ENCODE data around the gene HS3ST3A1.
"Not testable (repeated sequence)": the region's sequence is repeated elsewhere in the genome, so short reads cannot be mapped to it uniquely, and the experiment has no call there.

The HS3ST3A1 gene

DNA sequence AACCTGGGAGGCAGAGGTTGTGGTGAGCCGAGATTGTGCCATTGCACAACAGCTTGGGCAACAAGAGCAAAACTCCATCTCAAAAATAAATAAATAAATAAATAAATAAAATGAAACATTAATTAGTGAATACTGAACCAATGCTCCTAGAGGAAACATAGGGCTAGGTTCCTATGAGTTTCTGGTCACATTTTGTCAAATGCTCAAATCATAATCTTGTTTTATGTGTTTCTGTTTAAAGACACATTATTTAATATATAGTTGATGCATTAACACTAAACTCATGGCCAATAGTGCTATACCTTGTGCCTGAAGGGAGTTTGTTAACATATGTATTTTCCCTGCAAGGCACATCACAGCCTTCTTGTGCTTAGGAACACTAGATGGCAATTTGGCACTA, 66.8 kb downstream of the HS3ST3A1 start:
- no peak for ATAC-seq

DNA sequence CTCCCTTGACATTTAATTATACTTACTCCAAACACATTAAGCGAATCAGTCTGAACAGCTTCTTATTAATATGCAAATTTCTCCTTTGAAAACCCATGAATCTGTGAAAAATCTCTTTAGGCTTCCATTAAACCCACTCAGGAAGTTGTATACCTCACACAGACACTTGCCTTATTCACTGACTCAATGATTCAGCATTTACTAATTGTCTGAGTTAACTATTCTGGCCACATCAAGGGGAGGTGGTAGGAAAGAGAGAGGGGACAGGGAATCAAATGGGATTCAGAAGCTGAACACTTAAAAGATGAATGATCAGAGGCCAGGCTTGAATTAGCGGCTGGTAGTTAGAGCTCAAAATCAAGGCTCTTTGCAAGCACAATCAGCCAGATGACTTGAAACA, 70.0 kb downstream of the HS3ST3A1 start:
- no peak for ATAC-seq

DNA sequence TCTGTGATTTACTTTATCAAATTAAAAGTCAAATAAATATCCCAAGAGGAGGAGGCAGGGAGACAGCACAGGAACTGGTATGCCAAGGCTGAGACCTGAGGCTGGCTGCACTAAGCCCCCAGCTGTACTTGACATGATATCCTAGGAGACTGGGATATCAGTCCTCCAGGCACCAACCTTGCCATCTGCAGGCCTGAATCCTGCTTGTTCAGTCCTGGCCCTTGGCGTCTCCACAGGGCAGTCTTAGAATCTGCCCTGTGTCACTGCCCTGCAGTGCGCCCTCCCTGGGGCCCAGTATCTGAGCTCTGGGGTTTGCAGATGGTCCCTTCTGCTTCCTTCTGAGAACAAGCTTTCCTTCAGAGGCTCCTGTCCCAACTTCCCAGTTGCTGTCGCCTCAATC, 75.9 kb downstream of the HS3ST3A1 start:
- no peak for ATAC-seq

DNA sequence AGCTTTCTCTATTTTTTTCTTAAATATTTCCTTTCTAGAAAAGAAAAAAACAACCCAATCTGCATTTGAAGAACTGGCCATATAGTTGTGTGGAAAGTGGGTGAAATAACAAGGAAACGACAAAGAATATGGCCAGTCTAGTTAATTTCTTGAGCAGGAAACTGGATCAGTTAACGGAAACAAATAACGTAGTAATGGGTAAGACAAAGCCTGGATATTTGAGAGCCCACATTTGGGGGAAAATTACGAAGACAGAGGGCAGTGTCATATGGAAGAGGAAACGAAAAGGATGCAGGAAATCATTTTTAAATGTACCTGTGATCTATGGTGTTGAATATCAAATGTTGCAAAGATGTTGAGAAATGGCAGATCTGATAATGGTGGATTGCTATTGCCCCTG, 78.6 kb downstream of the HS3ST3A1 start:
- ATAC-seq, result no peak

DNA sequence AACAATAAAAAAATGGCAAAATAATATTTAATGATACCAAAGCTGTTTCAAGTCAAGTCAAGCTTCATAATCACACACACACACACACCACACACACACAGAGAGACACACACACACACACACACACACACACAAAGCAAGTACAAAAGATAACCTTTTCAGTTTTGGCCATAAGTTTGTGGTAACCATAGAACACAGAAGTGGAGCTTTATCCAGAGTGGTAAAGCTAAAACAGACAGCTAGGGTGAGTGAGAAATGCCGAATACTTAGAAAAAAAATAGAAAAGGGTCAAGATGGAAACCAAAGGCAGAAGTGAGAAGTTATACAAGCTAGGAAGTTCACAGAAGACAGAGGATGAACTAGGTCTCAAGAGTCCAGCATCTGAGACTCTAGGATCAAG, 79.0 kb downstream of the HS3ST3A1 start:
- no peak for ATAC-seq

DNA sequence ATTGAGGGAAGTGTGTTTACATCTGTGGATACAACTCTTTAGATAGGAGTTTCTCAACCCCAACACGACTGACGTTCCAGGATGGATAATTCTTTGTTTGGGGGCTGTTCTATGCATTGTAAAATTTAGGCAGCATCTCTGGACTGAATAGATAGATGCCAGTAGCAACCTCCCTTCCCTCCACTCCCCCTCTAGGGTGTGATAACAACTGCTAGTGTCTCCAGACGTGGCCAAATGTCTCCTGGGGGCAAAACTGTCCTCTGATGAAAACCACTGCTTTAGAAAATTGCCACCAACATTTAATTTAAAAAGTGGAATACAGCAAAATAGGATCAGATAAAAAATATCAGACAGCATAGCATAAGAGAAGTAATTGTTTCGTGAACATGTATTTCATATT, 79.9 kb downstream of the HS3ST3A1 start:
- ATAC-seq, result no peak

DNA sequence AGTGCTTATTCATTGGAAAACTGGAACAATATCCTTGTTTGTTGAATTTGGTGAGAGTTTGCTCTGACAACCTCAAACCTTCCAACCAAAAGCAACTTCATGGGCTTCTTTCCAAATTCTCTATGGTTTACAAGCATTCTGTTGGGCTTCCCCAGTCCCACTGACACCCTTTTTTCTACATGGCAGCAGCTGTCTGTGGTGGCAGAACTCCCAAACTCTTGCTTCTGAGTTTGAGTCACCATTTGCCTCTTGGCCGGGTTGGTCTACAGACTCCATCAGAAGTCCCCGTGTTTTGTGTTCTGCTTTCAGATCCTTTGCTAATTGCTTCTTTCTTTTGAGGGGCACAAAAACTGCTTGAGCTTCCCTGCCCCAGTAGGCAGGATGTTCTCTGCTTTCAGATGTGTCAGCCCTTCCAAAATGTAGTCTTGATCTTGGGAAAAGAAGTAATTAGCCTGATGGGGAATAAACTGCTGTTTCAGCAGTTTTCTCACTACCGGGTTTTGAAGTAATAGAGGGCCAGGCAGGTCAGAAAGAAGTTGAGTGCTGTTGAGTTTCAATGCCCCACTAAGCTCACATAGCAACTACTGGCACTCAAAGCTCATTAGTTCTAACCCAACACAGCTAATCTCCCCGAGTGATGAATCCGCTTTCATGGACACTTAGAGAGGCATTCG, 80.7 kb downstream of the HS3ST3A1 start:
- no peak for ATAC-seq

DNA sequence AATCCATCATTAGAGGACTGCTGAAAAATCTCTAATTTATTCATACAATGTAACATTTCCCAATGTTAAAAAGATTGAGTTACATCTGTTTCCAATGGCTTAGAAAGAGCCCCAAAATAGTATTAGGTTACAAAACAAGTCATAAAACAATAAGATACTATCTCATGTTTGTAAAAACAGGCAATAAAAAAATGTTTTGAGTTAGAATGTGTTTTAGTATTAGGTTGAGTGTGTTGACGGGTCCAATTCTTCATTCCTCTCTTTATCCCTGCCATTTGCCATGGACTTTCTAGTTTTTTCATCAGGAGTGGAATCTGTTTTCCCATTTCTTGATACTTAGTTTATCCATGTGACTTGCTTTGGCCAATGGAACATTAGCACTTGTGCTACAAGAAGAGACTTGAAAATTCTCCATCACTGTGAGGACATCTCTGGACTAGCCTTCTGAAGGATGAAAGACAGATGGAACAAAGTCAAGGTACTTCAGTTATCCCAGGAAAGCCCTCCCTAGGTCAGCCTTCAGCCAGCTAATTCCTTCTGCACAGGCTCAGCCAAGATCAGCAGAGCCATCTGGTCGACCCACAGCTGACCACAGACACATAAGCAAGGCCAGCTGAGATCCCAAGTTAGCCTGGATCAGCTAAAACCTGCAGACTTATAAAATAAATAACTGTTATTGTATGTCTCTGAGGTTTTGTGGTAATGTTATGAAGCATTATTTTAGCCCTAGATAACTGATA, 83.3 kb downstream of the HS3ST3A1 start:
- no peak for ATAC-seq

DNA sequence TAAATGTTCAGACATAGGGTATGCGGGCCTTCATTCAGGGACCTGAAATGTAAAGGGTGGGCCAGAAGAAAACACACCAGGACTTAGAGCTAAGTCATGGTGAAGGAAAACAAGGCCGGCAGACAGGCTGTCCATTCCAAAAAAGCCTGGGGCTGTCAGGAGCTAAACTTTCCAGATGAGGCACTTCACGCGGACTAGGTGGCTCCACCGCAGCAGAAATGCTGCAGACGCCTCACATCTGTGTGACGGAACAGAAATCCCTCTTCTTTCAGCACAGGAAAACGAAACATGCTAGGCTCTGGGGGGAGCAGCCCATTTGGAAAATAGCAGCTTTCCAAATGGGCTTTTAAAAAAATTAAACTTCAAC, 88.7 kb downstream of the HS3ST3A1 start:
- ATAC-seq, result no peak

DNA sequence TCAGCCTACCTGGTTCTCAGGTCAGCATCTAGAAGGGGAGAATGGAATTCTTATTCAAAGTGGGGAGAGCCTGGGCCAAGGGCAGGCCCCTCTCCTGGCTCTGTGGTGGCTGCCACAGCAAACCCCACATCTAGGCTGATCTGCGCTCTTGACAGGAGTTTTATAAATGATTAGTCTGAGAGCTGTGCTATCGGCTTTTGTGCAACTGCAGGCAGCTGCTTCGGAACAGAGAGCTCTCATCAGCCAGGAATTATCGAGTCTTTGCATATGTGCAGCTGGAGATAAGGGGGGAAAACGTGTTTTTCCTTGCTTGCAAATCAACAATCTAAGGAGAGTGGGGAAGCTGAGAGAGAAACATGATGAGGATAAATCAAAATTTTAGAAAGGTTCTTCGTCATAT, 91.7 kb downstream of the HS3ST3A1 start:
- ATAC-seq, result no peak

DNA sequence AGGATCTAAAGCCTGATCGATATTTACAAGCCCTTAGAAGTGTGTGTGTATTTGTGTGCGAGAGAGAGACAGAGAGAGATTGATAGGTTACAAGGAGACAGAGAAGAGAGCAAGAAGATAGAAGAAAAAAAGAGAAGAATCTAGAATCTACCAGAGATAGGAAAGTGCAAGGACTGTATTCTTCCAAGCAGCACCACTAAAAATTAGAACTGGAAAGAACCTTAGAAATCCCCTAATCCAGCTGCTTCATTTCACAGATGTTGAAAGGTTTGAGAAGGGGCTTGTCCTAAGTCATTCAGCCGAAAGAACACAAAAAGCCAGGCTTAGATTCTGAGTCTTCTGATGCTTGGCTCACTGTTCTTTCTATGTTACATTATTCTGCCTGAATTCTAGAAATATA, 92.2 kb downstream of the HS3ST3A1 start:
- ATAC-seq, result no peak

DNA sequence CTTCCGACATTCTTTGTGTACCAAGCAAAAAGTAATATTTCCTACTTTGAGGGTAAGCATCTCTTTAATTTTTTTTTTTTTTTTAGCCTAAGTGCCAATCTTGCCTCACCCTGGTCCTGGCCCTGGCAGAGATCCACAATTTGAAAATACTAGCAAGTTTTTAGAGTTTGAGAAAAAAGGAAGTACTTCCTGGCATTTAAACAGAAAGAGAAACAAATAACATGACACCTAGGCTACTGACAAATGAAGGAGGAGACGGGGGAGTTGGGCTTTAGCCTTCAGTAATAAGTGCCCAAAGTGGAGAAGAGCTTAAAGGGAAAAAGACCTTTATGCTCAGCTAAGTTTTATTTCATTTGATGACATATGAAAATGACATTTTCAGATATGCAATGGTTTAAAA, 92.8 kb downstream of the HS3ST3A1 start:
- no peak for ATAC-seq

DNA sequence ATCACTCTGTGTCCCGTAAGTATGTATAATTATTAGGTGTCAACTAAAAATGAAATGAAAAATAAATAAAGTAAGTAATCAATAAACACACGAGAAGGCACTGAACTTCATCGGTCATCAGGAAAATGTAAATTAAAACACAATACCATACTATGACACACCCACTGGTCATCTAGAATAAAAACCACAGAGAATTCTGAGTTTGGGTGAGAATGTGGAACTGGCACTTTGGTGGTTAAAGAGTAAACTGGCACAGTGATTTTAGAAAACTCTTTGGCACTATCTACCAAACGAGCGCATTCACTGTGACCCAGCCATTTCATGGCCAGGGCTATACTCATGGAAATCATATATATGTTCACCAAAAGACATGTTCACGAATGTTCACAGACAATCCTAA, 98.2 kb downstream of the HS3ST3A1 start:
- no peak for ATAC-seq

DNA sequence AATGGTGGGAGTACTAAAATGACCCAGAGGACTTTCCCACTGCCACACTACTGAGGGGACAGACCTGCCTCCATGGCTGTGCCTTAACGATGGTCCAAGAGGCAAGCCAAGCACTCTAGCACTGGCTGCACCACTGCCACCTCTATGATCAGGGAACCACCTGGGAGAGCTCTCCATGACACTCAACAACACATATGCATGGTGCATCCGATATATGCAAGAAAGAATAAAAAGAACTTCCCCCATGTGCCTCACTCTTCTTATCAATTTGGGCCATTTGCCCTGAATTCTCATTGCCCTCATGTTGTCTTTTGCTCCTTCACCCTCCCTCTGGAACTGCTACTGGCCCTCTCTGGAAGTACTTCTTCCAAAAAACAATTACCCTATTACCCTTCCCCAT, 99.5 kb downstream of the HS3ST3A1 start:
- no peak for ATAC-seq

DNA sequence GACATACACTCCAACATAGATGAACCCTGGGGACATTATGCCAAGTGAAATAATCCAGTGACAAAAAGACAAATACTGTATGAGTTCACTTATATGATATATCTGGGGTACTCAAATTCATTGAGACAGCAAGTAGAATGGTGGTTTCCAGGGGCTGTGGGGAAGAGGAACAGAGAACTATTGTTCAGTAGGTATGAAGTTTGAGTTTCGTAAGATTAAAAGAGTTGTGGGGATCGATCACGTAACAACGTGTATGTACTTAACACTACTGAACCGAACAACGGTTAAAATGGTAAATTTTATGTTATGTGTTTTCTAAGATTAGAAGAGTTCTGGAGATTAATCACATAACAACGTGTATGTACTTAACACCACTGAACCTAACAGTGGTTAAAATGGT, 100.8 kb downstream of the HS3ST3A1 start:
- ATAC-seq, result no peak

DNA sequence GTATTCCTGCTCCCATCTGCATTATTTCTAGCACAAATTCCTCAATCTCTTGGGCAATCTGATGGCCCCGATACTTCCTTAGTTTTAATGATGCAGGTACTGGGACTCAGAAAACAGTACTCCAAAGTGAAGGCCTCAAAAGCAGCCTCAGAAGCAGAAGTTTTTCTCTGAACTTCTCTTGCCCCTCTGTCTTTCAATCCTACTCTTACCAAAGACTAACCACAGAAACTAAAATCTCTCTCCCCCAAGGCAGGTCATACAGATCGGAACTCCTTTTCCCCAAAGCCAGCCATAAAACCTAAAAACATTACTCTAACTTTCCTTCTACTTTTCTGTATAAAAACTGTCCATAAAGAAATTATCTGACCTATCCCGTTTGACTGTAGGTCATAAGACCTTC, 103.5 kb downstream of the HS3ST3A1 start:
- no peak for ATAC-seq

DNA sequence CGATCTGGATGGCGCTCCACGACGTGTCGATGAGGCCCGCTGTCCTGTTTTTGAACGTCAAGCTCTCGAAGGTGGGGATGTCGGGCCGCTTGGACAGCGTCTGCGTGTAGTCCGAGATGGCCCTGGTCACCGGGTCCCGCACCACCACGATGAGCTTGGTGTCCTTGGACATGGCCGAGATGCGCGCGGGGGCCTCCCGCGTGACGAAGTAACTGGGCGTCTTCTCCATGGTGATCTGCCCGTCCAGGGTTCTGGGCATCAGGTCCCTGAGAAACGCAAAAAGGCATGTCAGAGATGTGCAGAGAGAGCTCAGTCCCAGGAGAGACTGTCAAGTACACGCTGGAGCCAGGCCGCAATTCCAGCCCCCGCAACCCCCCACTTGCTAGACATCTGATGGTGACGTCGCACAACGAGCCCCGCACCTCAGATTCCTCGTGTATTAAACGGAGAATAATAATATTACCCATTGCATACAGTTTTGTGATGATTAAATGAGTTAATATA, 105.1 kb downstream of the HS3ST3A1 start:
- ATAC-seq, result not testable (repeated sequence)

DNA sequence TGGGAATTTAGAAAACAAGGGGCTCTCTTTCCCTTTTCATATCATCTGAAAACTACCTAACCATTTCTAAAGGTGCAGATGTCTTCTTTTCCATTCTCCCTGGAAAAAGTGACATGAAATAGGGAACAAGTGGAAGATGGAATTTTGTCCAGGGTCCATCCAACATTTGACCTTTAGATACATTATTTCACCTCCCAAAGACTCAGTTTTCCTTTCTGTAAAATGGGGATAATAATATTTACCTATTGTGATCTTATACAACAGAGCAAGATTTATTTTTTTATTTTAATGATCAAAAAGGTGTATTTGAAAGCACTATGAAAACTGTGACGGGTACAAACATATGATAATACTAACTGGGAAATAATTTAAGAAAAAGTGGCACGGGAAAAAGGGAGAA, 106.3 kb downstream of the HS3ST3A1 start:
- ATAC-seq, result no peak

DNA sequence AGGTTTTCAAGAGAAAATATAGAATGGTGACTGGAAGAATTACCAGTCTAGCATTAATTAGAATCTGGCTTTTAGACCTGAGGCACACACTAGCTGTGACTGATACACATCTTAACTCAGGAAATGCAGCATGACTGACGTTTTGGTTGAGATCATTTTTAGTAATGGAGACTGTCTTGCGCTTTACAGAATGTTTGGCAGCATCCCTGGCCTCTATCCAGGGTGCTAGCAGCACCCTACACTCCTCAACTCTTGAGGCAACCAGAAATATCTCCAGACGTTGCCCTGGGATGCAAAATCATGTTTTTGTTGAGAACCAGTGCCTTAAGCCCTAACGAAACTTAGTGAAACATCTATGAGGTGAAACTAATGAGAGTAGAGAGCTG, 109.0 kb downstream of the HS3ST3A1 start:
- no peak for ATAC-seq

DNA sequence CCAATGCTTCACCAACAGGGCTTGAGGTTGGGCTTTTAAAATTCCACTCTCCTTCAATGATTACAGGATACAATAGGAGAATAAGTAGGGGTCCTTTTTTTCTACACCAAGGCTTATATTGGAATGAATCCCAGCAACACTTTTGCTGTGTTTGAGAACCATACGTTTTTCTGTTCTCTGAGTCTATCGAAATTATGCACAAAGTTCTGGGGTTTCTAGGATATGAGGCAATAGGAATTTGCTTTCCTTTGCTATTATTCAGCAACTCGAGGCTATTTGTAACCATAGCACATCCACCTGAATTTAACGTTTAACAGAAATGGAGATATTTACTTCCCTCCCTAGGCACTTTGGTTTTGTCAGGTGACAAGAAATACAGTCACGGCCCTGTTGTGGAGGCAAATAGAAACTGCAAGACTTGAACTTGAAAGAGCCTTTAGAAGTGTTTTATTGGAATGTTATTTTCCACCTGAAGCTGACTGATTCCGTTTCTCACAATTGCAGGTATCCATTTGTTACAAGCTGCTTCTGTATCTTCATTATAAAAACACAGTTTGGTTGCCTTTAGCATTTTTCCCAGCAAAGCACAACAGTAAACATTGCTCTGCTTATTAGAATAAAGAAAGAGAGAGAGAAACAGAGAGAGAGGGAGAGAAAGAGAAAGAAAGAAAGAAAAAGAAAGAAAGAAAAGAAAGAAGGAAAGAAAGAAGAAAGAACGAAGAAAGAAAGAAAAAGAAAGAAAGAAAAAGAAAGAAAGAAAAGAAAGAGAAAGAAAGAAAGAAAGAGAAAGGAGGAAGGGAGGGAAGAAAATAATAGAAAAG, 109.6 kb downstream of the HS3ST3A1 start:
- no peak for ATAC-seq

DNA sequence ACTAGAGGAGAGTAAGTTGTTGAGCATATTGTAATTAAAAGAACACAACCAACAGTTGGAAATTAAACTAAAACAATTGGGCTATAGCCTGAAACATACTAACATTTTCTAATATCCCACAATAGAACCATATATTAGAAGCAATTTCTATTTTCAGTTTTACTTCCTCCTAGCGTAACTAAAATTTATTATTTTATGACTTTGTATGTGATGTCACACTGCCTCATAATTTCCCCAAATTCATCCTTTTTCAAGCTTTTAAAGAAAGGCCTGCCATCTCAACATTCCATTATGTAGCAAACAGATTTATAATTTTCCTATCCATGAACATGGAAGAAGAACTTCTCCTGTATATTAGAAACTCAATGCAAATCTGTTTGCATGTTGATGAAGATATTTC, 110.2 kb downstream of the HS3ST3A1 start:
- no peak for ATAC-seq

DNA sequence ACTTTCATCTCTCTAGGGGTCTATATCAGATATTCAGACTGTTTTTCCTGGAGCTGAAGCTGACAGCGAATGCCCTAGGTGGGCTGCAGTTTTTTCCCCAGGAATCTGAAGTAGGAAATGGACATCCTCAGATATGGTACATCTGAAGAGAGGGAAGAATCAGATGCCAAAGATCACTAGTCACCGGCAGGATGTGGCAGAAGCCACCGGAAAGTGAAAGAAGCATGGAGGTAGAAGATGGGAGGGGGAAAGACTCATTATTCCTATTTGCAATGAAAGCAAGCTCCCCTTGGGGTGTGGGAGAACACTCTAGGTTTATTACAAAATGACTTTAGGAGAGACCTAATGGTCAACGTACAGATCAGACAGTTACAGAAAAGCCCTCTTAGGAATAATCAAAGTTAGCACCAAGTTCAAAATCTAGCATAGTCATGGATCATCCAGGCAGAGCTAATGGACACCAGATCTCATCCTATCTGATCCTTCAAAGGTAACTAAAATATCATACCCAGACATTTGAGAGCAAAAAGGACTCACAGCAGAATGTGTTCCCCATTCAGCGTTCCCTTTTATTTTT, 110.7 kb downstream of the HS3ST3A1 start:
- no peak for ATAC-seq

DNA sequence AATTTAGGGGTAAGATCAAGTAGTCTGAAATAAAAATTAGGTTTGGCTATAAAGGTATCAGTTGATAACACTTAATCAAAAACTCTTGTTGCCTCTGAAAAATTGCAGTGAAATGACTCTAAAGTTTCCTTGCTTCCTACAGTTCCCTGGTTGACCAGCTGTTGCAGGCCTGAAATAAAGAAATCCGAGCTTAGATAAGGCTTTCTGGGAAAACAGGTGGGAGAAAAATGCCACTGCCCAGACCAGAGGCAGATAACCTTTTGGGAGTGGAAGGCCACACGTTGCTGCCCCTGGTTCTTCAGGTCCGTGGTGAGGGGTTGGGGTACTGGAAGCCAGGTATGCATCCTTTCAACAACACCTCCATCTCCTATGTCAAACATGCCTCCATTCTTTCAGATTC, 111.3 kb downstream of the HS3ST3A1 start:
- no peak for ATAC-seq
